Neural cell (in vitro differentiated cells): ENCODE results near the gene MUSTN1.

ENCODE experiments used
- EP300 ChIP-seq: fragments of 450-650 bp; conservative IDR thresholded peaks from 2 replicates; pipeline ENCODE4 v1.6.1; 2014; ENCODE audit warnings: antibody characterized with exemption, mild to moderate bottlenecking, moderate library complexity; ENCODE audit not compliant: poor library complexity, severe bottlenecking
- EZH2 ChIP-seq: fragments of 200-600, 300-800 bp; shearing (Covaris generic), sonication (generic); IDR thresholded peaks from 2 replicates; pipeline ENCODE4 v1.6.1; 2014; ENCODE audit warnings: antibody characterized with exemption, low read length, borderline replicate concordance, mild to moderate bottlenecking; ENCODE audit not compliant: insufficient read depth, poor library complexity, severe bottlenecking
- POLR2AphosphoS5 ChIP-seq: IDR thresholded peaks from 2 replicates; pipeline ENCODE4 v1.6.1; 2012
- RAD21 ChIP-seq: fragments of 450-650 bp; conservative IDR thresholded peaks from 2 replicates; pipeline ENCODE4 v1.6.1; 2014; ENCODE audit warnings: antibody characterized with exemption, mild to moderate bottlenecking, moderate library complexity
- SMC3 ChIP-seq: fragments of 450-650 bp; conservative IDR thresholded peaks from 2 replicates; pipeline ENCODE4 v1.6.1; 2014; ENCODE audit warnings: antibody characterized with exemption, mild to moderate bottlenecking, moderate library complexity; ENCODE audit not compliant: poor library complexity
- TF ChIP-seq, protein P1 (sequence below): fragments of 450-650 bp; IDR thresholded peaks from 2 replicates; pipeline ENCODE4 v1.5.1; 2014; ENCODE audit warnings: antibody characterized with exemption, mild to moderate bottlenecking, moderate library complexity; ENCODE audit not compliant: poor library complexity, severe bottlenecking
- TF ChIP-seq, protein P2 (sequence below): IDR thresholded peaks from 2 replicates; pipeline ENCODE4 v1.6.1; 2012; ENCODE audit warnings: borderline replicate concordance

DNA sequence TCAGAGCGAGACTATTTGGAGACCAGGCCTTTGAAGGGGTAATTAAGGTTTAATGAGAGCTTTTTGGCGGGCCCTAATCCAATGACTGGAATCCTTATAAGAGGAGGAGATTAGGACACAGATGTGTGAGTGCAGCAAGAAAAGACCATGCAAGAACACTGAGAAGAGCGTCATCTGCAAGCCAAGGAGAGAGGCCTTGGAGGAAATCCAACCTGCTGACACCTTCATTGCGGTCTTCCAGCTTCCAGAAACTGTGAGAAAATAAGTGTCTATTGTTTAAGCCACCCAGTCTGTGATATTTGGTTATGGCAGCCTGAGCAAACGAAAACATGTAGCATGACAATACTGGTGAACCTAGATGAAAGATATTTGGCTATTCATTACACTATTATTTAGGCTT lies 23.0 kb upstream of the MUSTN1 start:
- TF ChIP-seq, protein P1, sequence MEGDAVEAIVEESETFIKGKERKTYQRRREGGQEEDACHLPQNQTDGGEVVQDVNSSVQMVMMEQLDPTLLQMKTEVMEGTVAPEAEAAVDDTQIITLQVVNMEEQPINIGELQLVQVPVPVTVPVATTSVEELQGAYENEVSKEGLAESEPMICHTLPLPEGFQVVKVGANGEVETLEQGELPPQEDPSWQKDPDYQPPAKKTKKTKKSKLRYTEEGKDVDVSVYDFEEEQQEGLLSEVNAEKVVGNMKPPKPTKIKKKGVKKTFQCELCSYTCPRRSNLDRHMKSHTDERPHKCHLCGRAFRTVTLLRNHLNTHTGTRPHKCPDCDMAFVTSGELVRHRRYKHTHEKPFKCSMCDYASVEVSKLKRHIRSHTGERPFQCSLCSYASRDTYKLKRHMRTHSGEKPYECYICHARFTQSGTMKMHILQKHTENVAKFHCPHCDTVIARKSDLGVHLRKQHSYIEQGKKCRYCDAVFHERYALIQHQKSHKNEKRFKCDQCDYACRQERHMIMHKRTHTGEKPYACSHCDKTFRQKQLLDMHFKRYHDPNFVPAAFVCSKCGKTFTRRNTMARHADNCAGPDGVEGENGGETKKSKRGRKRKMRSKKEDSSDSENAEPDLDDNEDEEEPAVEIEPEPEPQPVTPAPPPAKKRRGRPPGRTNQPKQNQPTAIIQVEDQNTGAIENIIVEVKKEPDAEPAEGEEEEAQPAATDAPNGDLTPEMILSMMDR = no peak
- no peak for TF ChIP-seq RAD21
- no peak for TF ChIP-seq EP300
- no peak for TF ChIP-seq POLR2AphosphoS5
- no peak for TF ChIP-seq SMC3
- no peak for TF ChIP-seq EZH2
- TF ChIP-seq, protein P2, sequence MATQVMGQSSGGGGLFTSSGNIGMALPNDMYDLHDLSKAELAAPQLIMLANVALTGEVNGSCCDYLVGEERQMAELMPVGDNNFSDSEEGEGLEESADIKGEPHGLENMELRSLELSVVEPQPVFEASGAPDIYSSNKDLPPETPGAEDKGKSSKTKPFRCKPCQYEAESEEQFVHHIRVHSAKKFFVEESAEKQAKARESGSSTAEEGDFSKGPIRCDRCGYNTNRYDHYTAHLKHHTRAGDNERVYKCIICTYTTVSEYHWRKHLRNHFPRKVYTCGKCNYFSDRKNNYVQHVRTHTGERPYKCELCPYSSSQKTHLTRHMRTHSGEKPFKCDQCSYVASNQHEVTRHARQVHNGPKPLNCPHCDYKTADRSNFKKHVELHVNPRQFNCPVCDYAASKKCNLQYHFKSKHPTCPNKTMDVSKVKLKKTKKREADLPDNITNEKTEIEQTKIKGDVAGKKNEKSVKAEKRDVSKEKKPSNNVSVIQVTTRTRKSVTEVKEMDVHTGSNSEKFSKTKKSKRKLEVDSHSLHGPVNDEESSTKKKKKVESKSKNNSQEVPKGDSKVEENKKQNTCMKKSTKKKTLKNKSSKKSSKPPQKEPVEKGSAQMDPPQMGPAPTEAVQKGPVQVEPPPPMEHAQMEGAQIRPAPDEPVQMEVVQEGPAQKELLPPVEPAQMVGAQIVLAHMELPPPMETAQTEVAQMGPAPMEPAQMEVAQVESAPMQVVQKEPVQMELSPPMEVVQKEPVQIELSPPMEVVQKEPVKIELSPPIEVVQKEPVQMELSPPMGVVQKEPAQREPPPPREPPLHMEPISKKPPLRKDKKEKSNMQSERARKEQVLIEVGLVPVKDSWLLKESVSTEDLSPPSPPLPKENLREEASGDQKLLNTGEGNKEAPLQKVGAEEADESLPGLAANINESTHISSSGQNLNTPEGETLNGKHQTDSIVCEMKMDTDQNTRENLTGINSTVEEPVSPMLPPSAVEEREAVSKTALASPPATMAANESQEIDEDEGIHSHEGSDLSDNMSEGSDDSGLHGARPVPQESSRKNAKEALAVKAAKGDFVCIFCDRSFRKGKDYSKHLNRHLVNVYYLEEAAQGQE = no peak
